Body of pancreas (tissue), 4 donors: Measurements from ENCODE around the gene LDHAL6A.

Source experiments
- POLR2A ChIP-seq, 3 donors: fragments of 450-650 bp; IDR thresholded peaks; one replicate each; pipeline ENCODE4 v1.6.1; 2016; ENCODE audit warnings: antibody characterized with exemption in 3 of 3, mild to moderate bottlenecking in 2 of 3
- TF ChIP-seq, protein P1 (sequence below), 7 experiments: fragments of 450-650 bp in 4 of 7; fragments of 200-600 bp in 3 of 7; sonication (generic) in 3 of 7; IDR thresholded peaks; one replicate each; pipeline ENCODE4 v1.5.1; 2016 to 2019; ENCODE audit warnings: antibody characterized with exemption in 7 of 7

DNA sequence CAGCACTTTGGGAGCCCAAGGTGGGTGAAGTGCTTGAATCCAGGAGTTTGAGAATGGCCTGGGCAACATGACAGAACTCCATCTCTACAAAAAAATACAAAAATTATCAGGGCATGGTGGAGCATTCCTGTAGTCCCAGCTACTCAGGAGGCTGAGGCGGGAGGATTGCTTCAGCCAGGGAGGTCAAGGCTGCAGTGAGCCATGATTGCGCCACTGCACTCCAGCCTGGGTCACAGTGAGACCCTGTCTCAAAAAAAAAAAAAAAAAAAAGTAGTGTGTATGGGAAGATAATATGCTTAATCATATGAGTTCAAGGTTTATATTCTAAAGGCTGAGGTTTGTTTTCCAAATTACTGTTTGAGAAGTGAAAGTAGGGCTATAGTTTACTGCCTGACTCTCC, 10.7 kb downstream of the LDHAL6A start:
- TF ChIP-seq, protein P1, sequence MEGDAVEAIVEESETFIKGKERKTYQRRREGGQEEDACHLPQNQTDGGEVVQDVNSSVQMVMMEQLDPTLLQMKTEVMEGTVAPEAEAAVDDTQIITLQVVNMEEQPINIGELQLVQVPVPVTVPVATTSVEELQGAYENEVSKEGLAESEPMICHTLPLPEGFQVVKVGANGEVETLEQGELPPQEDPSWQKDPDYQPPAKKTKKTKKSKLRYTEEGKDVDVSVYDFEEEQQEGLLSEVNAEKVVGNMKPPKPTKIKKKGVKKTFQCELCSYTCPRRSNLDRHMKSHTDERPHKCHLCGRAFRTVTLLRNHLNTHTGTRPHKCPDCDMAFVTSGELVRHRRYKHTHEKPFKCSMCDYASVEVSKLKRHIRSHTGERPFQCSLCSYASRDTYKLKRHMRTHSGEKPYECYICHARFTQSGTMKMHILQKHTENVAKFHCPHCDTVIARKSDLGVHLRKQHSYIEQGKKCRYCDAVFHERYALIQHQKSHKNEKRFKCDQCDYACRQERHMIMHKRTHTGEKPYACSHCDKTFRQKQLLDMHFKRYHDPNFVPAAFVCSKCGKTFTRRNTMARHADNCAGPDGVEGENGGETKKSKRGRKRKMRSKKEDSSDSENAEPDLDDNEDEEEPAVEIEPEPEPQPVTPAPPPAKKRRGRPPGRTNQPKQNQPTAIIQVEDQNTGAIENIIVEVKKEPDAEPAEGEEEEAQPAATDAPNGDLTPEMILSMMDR (IDR thresholded peaks at IDR 0.05): no peak
- no peak for TF ChIP-seq POLR2A (IDR thresholded peaks at IDR 0.05)
